Gastroesophageal sphincter (tissue), 4 donors: ENCODE data around the gene CENPX. TPM values are rescaled to one million over a fixed set of nuclear protein-coding genes. Genes with fewer than 3 reads are reported as not detected.
A peak's percentile ranks its signal among the peaks of the same experiment; 100 is the strongest.

ENCODE experiments used
- ATAC-seq: fragments of 150-250 bp; one replicate; pipeline ENCODE4 v1.9.1; 2016; ENCODE audit warnings: mild to moderate bottlenecking, moderate library complexity
- H3K27ac ChIP-seq, 4 donors: fragments of 200-600 bp; sonication (generic) in 3 of 4; 1 replicate in 3 of 4; 2 replicates in 1 of 4; pipeline ENCODE4 v1.5.1; 2016 to 2019
- H3K27me3 ChIP-seq: fragments of 200-600 bp; sonication (generic); one replicate; pipeline ENCODE4 v1.5.1; 2019
- H3K36me3 ChIP-seq, 2 donors: fragments of 200-600 bp; sonication (generic); one replicate each; pipeline ENCODE4 v1.5.1; 2019; ENCODE audit warnings: control low read depth in 1 of 2
- H3K4me1 ChIP-seq, 3 donors: fragments of 200-600 bp; sonication (generic); 1 replicate in 2 of 3; 2 replicates in 1 of 3; pipeline ENCODE4 v1.5.1; 2016 to 2019; ENCODE audit warnings: control low read depth in 2 of 3
- H3K4me3 ChIP-seq, 2 donors: fragments of 200-600 bp; sonication (generic); one replicate each; pipeline ENCODE4 v1.5.1; 2019; ENCODE audit warnings: mild to moderate bottlenecking in 1 of 2, moderate library complexity in 1 of 2
- H3K9me3 ChIP-seq, 3 donors: fragments of 200-600 bp; sonication (generic); one replicate each; pipeline ENCODE4 v1.5.1; 2017 to 2019; ENCODE audit warnings: control low read depth in 2 of 3
- EP300 ChIP-seq: sonication (generic); formaldehyde crosslinking; IDR thresholded peaks from one replicate; pipeline ENCODE4 v1.6.1; 2017; ENCODE audit warnings: antibody characterized with exemption, mild to moderate bottlenecking
- POLR2A ChIP-seq, 2 donors: fragments of 450-650 bp; IDR thresholded peaks; one replicate each; pipeline ENCODE4 v1.6.1; 2017; ENCODE audit warnings: antibody characterized with exemption in 2 of 2, mild to moderate bottlenecking in 2 of 2, moderate library complexity in 1 of 2
- POLR2AphosphoS5 ChIP-seq: sonication (generic); formaldehyde crosslinking; IDR thresholded peaks from one replicate; pipeline ENCODE4 v1.6.1; 2017; ENCODE audit warnings: antibody characterized with exemption
- WGBS, 2 donors: methylation state at CpG; one replicate each; pipeline ENCODE4 v1.1.5; 2018; ENCODE audit warnings: low coverage in 1 of 2; 5-methylcytosine and 5-hydroxymethylcytosine counted together
- total RNA-seq, 4 donors: library from RNA; depleted of rRNA; stranded (reverse); fragments of >200 nt; gene quantifications; one replicate each; pipeline ENCODE4 v1.1.0, GENCODE V29; 2016
- TF ChIP-seq, protein P1 (sequence below), 4 experiments: fragments of 200-600 bp in 2 of 4; fragments of 450-650 bp in 2 of 4; sonication (generic) in 1 of 4; IDR thresholded peaks; one replicate each; pipeline ENCODE4 v1.5.1; 2017 to 2019; ENCODE audit warnings: antibody characterized with exemption in 4 of 4, mild to moderate bottlenecking in 2 of 4, moderate library complexity in 2 of 4

The CENPX gene
- total RNA-seq, 4 donors from 2014 or later: 65.3 to 110 (median 78.8) TPM

DNA sequence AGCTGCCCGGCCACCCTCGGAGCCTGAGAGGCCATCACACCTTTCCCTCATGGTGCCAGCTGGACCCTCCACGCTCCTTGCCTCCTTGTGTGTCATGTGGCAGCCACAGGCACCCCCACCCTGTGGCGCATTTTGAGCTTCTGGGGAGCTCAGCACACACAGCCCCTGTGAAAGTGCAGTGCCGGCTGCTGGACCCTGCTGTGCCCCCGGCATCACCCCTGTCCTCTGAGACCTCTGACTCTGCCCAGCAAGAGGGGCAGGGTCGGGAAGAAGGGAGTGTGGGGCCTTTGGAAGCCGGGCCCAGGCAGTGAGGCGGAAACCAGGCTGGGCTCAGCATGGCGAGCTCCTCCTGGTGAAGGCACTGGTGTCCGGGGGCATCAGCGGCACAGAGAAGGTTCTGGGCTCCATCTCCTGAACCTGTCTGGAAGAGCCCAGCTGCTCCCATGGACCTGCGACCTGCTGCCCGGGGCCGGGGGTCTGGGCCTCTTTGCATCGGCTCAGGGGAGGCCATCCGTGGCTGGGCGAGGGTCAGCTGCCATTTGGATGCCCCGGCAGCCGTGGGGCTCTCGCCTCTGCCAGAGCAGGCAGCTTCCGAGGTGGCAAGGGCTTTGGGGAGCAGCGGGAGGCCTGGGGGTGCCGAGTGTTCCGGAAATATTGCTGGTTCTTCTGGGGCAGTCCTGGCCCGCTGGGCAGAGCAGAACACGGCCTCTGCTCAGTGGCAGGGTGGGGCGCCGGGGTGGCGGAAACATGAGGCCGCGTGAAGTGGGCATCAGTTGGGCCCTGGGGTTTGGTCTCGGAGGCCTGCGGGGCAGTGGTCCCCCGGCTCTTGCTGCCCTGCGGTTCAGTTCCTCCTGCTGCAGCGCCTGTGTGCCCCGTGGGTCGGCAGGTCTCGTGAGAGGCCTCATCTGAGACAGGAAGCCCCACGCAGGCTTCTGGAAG is 17.9 kb downstream of the CENPX start:
- Histone ChIP-seq H3K9me3 (no peaks in the 10 kb centered on the region), H3K4me1 (peaks cover 0 to 46% (median 21%) of the 10 kb centered on the region in 3 donors), H3K27me3 (no peaks in the 10 kb centered on the region), H3K4me3 (no peak overlapping the region), H3K36me3 (peaks cover 0 to 12% of the 10 kb centered on the region in 2 donors), H3K27ac (peak overlapping the region in 2 of 4 donors; percentile 44 to 57)
- ATAC-seq: no peak
- no CpG with 5 or more reads among the region's 41 CpGs for whole genome bisulfite sequencing, 2 donors
- no peak for TF ChIP-seq EP300
- TF ChIP-seq, protein P1, sequence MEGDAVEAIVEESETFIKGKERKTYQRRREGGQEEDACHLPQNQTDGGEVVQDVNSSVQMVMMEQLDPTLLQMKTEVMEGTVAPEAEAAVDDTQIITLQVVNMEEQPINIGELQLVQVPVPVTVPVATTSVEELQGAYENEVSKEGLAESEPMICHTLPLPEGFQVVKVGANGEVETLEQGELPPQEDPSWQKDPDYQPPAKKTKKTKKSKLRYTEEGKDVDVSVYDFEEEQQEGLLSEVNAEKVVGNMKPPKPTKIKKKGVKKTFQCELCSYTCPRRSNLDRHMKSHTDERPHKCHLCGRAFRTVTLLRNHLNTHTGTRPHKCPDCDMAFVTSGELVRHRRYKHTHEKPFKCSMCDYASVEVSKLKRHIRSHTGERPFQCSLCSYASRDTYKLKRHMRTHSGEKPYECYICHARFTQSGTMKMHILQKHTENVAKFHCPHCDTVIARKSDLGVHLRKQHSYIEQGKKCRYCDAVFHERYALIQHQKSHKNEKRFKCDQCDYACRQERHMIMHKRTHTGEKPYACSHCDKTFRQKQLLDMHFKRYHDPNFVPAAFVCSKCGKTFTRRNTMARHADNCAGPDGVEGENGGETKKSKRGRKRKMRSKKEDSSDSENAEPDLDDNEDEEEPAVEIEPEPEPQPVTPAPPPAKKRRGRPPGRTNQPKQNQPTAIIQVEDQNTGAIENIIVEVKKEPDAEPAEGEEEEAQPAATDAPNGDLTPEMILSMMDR (IDR thresholded peaks at IDR 0.05): no peak
- no peak for TF ChIP-seq POLR2A (IDR thresholded peaks at IDR 0.05)

DNA sequence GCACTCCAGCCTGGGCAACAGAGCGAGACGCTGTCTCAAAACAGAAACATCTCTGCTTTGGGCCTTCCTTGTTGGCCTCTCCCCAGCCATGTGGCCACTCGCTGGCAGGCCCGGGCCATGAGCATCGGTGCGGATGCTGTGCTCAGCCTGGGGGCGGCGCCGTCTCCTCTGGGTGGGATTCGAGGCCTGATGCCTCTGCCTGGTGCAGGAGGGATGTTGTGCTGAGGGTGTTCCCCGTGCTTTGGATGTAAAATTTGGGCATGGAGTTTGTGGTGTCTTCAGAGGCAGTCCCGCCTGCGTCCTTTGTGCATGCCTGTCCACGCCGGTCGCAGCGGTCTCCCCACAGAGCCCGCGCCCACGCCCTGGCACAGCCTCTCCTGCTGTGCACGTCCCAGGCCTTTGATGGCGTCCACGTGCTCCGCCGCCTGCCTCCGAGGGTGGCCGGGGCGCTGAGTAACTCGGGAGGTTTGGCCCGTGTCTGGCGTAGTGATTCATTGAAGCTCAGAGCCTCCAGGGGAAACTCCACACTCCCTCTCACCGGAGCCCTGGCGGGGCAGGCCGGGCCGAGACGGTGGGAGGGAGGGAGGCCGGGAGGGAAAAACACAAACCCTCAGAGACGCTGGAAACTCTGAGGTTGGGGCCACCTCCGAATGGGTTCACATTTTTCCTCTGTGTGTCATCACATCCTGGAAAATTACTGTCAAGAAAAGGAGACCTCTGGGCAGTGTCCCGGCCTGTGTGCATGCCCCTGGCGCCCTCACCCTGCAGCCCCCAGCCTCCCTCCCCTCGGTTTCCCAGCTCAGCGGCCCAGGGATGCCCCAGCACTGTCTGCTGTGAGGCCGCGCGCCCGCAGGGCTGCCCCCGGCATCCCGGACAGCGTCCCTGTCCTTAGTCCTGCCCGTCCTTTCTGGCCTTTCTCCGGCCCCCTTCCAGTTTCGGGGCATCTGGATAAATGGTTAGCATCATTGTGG is 19.0 kb downstream of the CENPX start:
- H3K4me1 ChIP-seq: peaks cover 0 to 46% (median 21%) of the 10 kb centered on the region in 3 donors

DNA sequence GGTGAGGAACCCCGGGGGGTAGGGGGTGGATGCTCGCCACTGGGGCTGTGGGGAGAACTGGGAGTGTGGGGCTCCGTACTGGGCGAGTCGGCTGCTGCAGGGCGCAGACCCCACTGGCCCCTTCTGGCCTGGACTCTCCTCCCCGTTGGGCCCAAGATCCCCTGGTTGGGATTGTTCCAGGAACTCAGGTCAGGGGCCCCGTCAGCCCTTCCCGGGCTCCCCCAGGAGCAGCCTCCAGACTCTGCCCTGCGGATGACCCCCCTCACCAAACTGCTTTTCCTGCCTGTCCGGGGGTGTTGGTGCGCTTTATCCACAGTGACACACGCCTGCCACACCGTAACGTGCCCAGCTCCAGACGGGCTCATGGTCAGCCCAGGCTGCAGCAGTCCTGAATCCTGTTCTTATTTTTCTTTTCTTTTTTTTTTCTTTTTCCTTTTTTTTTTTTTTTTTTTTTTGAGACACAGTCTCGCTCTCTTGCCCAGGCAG is 21.1 kb downstream of the CENPX start:
- H3K9me3 ChIP-seq: no peaks in the 10 kb centered on the region
- TF ChIP-seq POLR2A (IDR thresholded peaks at IDR 0.05): no peak
- TF ChIP-seq POLR2AphosphoS5: no peak
- TF ChIP-seq EP300: no peak
- TF ChIP-seq, protein P1 (IDR thresholded peaks at IDR 0.05): no peak
- H3K27me3 ChIP-seq: no peaks in the 10 kb centered on the region
- WGBS, 2 donors: 81 to 84% methylated on average over 3 to 5 of the region's 17 CpGs
- H3K4me3 ChIP-seq: no peak overlapping the region
- peaks cover 0 to 18% of the 10 kb centered on the region in 2 donors for H3K36me3 ChIP-seq
- H3K4me1 ChIP-seq: peaks cover 0 to 41% (median 19%) of the 10 kb centered on the region in 3 donors
- no peak overlapping the region for H3K27ac ChIP-seq
- ATAC-seq: no peak

More for the DNA sequence above, 19.0 kb downstream of the CENPX start:
- no peak overlapping the region for H3K4me3 ChIP-seq
- peak overlapping the region in 3 of 4 donors; percentile 44 to 59 (median 57) for H3K27ac ChIP-seq
- no peak for TF ChIP-seq POLR2A (IDR thresholded peaks at IDR 0.05)
- TF ChIP-seq EP300: no peak
- TF ChIP-seq, protein P1 (IDR thresholded peaks at IDR 0.05): no peak
- peak; percentile 62 for TF ChIP-seq POLR2AphosphoS5
- no peaks in the 10 kb centered on the region for H3K27me3 ChIP-seq
- H3K9me3 ChIP-seq: no peaks in the 10 kb centered on the region
- 46 to 64% methylated on average over 9 to 11 of the region's 53 CpGs for WGBS, 2 donors
- ATAC-seq: peak; percentile 92
- H3K36me3 ChIP-seq: peaks cover 0 to 9% of the 10 kb centered on the region in 2 donors

DNA sequence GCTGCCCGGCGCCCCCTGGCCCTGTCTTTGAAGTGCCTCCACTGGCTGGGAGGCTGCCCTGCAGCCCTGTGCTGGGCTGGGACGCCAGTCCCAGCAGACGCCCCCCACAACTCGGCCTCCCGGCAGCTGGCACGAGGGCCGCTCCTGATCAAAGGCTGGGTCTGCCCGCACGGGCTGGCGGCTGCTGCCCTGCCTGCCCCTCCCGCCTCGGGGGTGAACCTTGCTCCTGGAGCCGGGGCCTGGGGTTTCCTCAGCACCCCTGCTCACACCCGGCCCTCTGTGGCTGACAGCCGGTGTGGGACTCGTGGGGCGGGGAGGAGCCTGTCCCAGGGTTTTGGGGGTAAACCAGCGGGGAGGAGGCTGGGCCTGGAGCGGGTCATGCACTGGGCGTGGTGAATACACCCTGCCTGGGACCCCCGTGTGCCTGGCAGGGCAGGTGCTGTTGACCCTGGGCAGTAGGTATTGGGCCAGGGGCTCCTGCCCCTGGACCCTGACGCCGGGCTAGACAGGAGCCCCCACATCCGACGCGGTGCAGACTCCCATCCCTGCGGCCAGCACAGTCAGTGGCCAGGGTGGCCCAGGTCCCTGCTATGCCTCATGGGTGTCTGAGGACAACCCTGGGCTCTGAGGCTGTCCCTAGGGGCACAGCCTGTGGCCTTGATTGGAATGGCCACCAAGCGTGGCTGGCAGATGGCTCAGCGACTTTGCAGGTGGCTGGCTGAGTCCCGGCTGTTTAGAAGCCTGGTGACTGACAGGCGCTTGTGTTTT is 21.7 kb downstream of the CENPX start:
- ATAC-seq: no peak
- no peak overlapping the region for H3K4me3 ChIP-seq
- TF ChIP-seq, protein P1 (IDR thresholded peaks at IDR 0.05): no peak
- TF ChIP-seq POLR2A (IDR thresholded peaks at IDR 0.05) (no peak), POLR2AphosphoS5 (no peak), EP300 (no peak)
- H3K27me3 ChIP-seq: no peaks in the 10 kb centered on the region
- peaks cover 0 to 25% of the 10 kb centered on the region in 2 donors for H3K36me3 ChIP-seq
- H3K27ac ChIP-seq: no peak overlapping the region
- no peaks in the 10 kb centered on the region for H3K9me3 ChIP-seq
- WGBS, 2 donors: no CpG with 5 or more reads among the region's 32 CpGs
- H3K4me1 ChIP-seq: peaks cover 0 to 35% (median 17%) of the 10 kb centered on the region in 3 donors
